Uterus (tissue), 4 donors: ENCODE results near the gene MVB12A. TPM values are rescaled to one million over a fixed set of nuclear protein-coding genes. Genes with fewer than 3 reads are reported as not detected.

Experiments used
- DNase-seq, 2 donors: peaks; one replicate each; pipeline ENCODE4 v3.0.0-alpha.2; 2019 to 2020
- H3K27ac ChIP-seq, 2 donors: fragments of 200-600 bp; sonication (generic); 1 replicate in 1 of 2; 2 replicates in 1 of 2; pipeline ENCODE4 v1.5.1; 2016 to 2018
- H3K27me3 ChIP-seq, 2 donors: fragments of 200-600 bp; sonication (generic); one replicate each; pipeline ENCODE4 v1.5.1; 2018 to 2019; ENCODE audit warnings: control low read depth in 1 of 2
- H3K36me3 ChIP-seq, 2 donors: fragments of 200-600 bp; sonication (generic); one replicate each; pipeline ENCODE4 v1.5.1; 2019; ENCODE audit warnings: control low read depth in 1 of 2
- H3K4me1 ChIP-seq, 2 donors: fragments of 200-600 bp; sonication (generic); one replicate each; pipeline ENCODE4 v1.5.1; 2018 to 2019; ENCODE audit warnings: control low read depth in 1 of 2
- H3K4me3 ChIP-seq, 2 donors: fragments of 200-600 bp; sonication (generic); 1 replicate in 1 of 2; 2 replicates in 1 of 2; pipeline ENCODE4 v1.5.1; 2018 to 2019; ENCODE audit warnings: mild to moderate bottlenecking in 1 of 2
- H3K9me3 ChIP-seq, 2 donors: fragments of 200-600 bp; sonication (generic); one replicate each; pipeline ENCODE4 v1.5.1; 2019; ENCODE audit warnings: control low read depth in 1 of 2
- POLR2A ChIP-seq, 2 donors: fragments of 450-650 bp; IDR thresholded peaks; one replicate each; pipeline ENCODE4 v1.6.1; 2016; ENCODE audit warnings: antibody characterized with exemption in 2 of 2, mild to moderate bottlenecking in 1 of 2, moderate library complexity in 1 of 2
- intact Hi-C: fragments of 100-400 bp; cut with DNase I; formaldehyde crosslinking; loops from one replicate; pipeline ENCODE4 v1.15.1; 2023; ENCODE audit warnings: low total_unique reads
- total RNA-seq, 4 donors: library from RNA; depleted of rRNA in 3 of 4; stranded (reverse); fragments of >200 nt in 3 of 4; gene quantifications; one replicate each; pipeline versions ENCODE4 v1.1.0 to v1.2.4, GENCODE V29; 2014 to 2023
- TF ChIP-seq, protein P1 (sequence below), 4 experiments: fragments of 200-600 bp in 2 of 4; fragments of 450-650 bp in 2 of 4; sonication (generic) in 2 of 4; IDR thresholded peaks; one replicate each; pipeline ENCODE4 v1.5.1; 2016 to 2019; ENCODE audit warnings: antibody characterized with exemption in 4 of 4, mild to moderate bottlenecking in 2 of 4, moderate library complexity in 1 of 4
- donor health status: DM: yes; HTN: yes; CAD: no.

MVB12A gene
- total RNA-seq, 4 donors from 2014 or later: 3.8 to 46.7 (median 26.5) TPM

DNA sequence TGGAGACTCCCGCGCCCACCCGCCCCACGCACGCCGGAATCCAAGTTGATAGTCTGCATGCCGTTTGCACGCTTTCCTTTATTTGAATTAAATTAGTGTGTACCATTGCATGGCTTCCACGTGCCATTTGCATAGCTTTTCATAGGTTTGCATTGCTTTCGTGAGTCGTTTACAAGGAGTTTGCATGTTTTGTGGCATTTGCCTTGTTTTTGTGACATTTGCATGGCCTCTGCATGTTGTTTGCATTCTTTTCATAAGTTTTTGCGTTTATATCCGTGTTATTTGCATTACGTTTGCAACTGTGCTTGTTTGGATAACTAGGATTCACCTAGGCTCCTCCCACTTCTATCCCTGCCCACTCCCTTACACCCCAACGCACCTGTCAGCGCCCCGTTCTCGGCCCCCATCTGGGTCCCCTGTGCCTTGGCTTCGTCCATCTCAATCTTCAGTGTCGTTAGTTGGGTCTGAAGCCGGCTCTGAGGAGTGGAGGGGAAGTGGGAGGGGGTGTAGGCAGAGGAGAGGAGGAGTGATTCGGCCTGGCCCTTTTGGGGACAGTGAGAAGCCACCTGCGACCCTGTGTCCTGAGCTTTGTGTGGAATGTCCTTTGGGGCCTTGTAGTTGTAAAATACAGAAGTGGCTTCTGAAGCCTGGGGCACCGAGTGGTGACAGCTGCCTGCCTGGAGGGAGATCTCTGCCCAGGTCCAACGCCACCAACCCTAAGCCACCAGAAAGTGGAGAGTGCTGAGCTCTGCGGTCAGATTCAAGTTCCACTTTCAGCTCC is 28.3 kb upstream of the MVB12A start:
- TF ChIP-seq, protein P1, sequence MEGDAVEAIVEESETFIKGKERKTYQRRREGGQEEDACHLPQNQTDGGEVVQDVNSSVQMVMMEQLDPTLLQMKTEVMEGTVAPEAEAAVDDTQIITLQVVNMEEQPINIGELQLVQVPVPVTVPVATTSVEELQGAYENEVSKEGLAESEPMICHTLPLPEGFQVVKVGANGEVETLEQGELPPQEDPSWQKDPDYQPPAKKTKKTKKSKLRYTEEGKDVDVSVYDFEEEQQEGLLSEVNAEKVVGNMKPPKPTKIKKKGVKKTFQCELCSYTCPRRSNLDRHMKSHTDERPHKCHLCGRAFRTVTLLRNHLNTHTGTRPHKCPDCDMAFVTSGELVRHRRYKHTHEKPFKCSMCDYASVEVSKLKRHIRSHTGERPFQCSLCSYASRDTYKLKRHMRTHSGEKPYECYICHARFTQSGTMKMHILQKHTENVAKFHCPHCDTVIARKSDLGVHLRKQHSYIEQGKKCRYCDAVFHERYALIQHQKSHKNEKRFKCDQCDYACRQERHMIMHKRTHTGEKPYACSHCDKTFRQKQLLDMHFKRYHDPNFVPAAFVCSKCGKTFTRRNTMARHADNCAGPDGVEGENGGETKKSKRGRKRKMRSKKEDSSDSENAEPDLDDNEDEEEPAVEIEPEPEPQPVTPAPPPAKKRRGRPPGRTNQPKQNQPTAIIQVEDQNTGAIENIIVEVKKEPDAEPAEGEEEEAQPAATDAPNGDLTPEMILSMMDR (IDR thresholded peaks at IDR 0.05): no peak
- no peak for TF ChIP-seq POLR2A (IDR thresholded peaks at IDR 0.05)
- DNase-seq: no peak
- peak overlapping the region in 1 of 2 donors; percentile 46 for H3K4me3 ChIP-seq
- no peak overlapping the region for H3K27ac ChIP-seq
- no peaks in the 10 kb centered on the region for H3K27me3 ChIP-seq
- H3K9me3 ChIP-seq: no peaks in the 10 kb centered on the region
- no peaks in the 10 kb centered on the region for H3K36me3 ChIP-seq
- no peaks in the 10 kb centered on the region for H3K4me1 ChIP-seq
- intact Hi-C loops: no loop called here

DNA sequence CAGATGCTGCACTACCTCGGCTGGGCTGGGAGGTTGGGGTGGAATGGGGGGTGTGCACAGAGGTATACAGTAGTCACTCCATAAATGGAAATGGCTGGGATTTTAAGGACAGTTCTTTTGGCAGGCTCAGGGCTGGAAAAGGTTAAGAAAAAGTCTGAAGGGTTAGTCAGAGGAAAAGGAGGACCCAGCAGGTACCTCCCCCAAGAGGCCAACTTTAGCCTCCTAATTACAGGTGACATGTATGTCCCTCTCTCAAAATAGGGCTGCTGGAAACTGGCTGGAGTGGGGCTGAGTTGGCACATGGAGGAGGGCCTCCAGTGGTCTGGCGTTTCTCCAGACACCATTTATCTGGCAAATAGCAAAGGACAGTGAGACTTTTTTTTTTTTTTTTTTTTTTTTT is 26.8 kb upstream of the MVB12A start:
- H3K27ac ChIP-seq: no peak overlapping the region
- no peaks in the 10 kb centered on the region for H3K9me3 ChIP-seq
- intact Hi-C loops: no loop called here
- H3K36me3 ChIP-seq: no peaks in the 10 kb centered on the region
- no peak overlapping the region for H3K4me3 ChIP-seq
- H3K4me1 ChIP-seq: no peaks in the 10 kb centered on the region
- no peak for DNase-seq
- H3K27me3 ChIP-seq: no peaks in the 10 kb centered on the region
- TF ChIP-seq POLR2A (IDR thresholded peaks at IDR 0.05): no peak
- TF ChIP-seq, protein P1 (IDR thresholded peaks at IDR 0.05): no peak

DNA sequence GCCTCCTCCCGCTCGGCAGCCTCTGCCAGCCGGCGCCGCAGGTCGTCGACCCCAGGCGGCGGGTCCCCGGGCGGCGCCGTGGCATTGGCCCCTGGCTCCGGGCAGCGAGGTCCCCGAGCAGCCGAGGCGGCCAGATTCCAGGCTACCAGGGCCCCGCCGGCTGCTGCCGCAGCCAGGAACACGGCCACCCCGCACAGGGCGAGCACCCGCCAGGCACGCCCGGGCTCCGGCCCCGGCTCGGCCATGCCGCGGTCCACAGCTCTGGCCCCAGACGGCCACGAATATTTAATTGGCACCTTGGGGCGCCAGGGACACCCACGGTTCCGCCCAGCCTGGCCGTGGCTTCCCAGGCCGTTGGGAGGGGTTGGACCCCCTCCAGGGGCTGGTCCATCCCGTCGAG is 25.9 kb upstream of the MVB12A start, which contains the start of gene CCDC194:
Gene CCDC194, minus strand, starts transcription at position 283 of the 400 bp plus-strand sequence. Its CDS starts 38 bp downstream, at position 245.
- H3K9me3 ChIP-seq: no peaks in the 10 kb centered on the region
- H3K4me1 ChIP-seq: no peaks in the 10 kb centered on the region
- H3K27ac ChIP-seq: no peak within 1 kb of the TSS
- no peak within 1 kb of the TSS for H3K4me3 ChIP-seq
- H3K36me3 ChIP-seq: no peaks in the 10 kb centered on the region
- intact Hi-C loops: no loop called here
- TF ChIP-seq, protein P1 (IDR thresholded peaks at IDR 0.05): no peak
- no peak for TF ChIP-seq POLR2A (IDR thresholded peaks at IDR 0.05)
- no peak for DNase-seq
- no peaks in the 10 kb centered on the region for H3K27me3 ChIP-seq

DNA sequence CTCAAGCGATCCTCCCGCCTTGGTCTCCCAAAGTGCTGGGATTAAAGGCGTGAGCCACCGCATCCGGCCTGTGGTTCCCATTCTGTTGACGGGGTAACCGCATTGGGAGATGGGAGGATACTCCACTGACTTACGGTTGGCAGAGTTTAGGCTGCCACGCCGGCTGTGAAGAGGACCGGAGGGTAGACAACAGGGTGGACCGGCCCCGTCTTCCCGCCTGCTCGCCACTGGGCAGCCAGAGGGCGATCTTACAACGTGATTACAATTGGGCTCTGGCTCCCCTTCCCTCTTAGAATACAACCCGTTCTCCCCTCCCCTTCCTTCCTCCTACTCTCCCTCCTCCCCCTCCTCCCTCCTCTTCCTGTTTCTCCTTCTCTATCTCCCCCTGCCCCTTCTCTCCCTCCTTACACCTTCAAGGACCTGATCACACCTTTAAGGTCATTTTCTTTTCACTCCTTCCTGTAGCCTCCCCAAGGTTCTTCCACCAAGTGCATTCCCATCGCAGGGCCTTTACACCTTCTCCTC is 24.9 kb upstream of the MVB12A start:
- no peak overlapping the region for H3K4me3 ChIP-seq
- TF ChIP-seq, protein P1 (IDR thresholded peaks at IDR 0.05): peak; percentile 40 to 76 (median 62)
- no peak for TF ChIP-seq POLR2A (IDR thresholded peaks at IDR 0.05)
- H3K27ac ChIP-seq: no peak overlapping the region
- no peaks in the 10 kb centered on the region for H3K27me3 ChIP-seq
- no peaks in the 10 kb centered on the region for H3K36me3 ChIP-seq
- H3K9me3 ChIP-seq: no peaks in the 10 kb centered on the region
- DNase-seq: peak in 1 of 2 donors; percentile 70
- intact Hi-C loops: no loop called here
- H3K4me1 ChIP-seq: no peaks in the 10 kb centered on the region

DNA sequence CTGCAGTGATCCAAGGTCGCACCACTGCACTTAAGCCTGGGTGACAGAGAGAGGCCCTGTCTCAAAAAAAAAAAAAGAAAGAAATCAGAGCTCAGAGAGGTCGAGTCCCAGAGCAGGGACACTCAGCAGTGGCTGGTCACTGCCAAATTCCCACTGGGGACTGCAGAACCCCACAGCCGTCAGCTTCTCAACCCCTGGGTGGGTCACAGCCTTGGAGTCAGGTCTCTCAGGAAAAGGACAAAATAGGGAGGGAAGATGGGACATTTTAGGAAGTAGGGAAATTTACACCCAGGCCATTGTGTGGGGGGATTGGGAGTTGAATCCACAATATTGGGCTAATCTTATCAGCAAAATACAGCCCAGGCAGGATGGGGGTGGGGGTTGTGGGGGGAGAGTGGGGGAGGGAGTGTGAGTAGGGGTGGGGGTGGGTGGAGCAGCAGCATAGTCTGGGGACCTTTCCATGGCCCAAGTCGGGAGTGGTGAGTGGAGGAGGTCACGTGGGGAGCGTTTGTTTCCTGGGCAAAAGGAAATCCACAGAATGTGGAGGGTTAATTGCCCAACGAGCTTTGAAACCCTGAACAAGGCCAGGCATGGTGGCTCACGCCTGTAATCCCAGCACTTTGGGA is 20.8 kb upstream of the MVB12A start:
- no peaks in the 10 kb centered on the region for H3K27me3 ChIP-seq
- H3K36me3 ChIP-seq: no peaks in the 10 kb centered on the region
- H3K4me3 ChIP-seq: no peak overlapping the region
- no peaks in the 10 kb centered on the region for H3K9me3 ChIP-seq
- no peak overlapping the region for H3K27ac ChIP-seq
- TF ChIP-seq, protein P1 (IDR thresholded peaks at IDR 0.05): no peak
- TF ChIP-seq POLR2A (IDR thresholded peaks at IDR 0.05): no peak
- DNase-seq: no peak
- H3K4me1 ChIP-seq: no peaks in the 10 kb centered on the region
- intact Hi-C loops: no loop called here
